Measurements from ENCODE around the gene COPS4. TPM values are rescaled to one million over a fixed set of nuclear protein-coding genes. Genes with fewer than 3 reads are reported as not detected.
A peak's percentile ranks its signal among the peaks of the same experiment; 100 is the strongest.

The COPS4 gene
- total RNA-seq, 2 donors from 2014 or later: 50.5 to 56.9 TPM

DNA sequence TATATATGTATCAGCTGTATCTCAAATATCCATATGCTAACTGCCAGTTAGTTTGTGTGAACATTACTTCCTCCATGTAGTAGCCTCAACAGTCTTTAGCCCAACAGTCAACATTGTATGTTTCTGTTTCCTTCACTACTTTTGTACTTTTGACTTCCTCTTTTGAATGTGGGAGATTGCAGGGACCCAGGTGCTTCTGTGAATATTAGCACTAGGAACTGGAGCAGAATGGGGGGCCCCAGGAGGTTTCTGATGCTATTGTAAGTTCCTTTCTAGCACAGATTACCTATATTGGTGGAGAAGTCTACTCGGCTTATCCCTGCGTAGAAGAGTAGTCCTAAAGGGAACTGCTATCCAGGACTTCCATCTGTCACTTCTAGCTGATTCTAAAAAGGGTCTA, 77.2 kb downstream of the COPS4 start:
- no peaks in the 10 kb centered on the region for H3K36me3 ChIP-seq
- H3K4me1 ChIP-seq (replicated peaks): no peaks in the 10 kb centered on the region
- WGBS: 82% methylated on average over 2 of the region's 2 CpGs
- H3K27ac ChIP-seq: no peak overlapping the region
- intact Hi-C loops (cut with DNase I): no loop called here
- DNase-seq (ENCODE audit: low spot score): no peak
- TF ChIP-seq POLR2AphosphoS5 (IDR thresholded peaks at IDR 0.05) (no peak), POLR2A (IDR thresholded peaks at IDR 0.05) (no peak)
- TF ChIP-seq, protein P1, sequence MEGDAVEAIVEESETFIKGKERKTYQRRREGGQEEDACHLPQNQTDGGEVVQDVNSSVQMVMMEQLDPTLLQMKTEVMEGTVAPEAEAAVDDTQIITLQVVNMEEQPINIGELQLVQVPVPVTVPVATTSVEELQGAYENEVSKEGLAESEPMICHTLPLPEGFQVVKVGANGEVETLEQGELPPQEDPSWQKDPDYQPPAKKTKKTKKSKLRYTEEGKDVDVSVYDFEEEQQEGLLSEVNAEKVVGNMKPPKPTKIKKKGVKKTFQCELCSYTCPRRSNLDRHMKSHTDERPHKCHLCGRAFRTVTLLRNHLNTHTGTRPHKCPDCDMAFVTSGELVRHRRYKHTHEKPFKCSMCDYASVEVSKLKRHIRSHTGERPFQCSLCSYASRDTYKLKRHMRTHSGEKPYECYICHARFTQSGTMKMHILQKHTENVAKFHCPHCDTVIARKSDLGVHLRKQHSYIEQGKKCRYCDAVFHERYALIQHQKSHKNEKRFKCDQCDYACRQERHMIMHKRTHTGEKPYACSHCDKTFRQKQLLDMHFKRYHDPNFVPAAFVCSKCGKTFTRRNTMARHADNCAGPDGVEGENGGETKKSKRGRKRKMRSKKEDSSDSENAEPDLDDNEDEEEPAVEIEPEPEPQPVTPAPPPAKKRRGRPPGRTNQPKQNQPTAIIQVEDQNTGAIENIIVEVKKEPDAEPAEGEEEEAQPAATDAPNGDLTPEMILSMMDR (IDR thresholded peaks at IDR 0.05): no peak
- H3K4me3 ChIP-seq: no peak overlapping the region
- H3K27me3 ChIP-seq (replicated peaks; ENCODE audit: insufficient read depth): no peaks in the 10 kb centered on the region
- H3K9me3 ChIP-seq: no peaks in the 10 kb centered on the region

DNA sequence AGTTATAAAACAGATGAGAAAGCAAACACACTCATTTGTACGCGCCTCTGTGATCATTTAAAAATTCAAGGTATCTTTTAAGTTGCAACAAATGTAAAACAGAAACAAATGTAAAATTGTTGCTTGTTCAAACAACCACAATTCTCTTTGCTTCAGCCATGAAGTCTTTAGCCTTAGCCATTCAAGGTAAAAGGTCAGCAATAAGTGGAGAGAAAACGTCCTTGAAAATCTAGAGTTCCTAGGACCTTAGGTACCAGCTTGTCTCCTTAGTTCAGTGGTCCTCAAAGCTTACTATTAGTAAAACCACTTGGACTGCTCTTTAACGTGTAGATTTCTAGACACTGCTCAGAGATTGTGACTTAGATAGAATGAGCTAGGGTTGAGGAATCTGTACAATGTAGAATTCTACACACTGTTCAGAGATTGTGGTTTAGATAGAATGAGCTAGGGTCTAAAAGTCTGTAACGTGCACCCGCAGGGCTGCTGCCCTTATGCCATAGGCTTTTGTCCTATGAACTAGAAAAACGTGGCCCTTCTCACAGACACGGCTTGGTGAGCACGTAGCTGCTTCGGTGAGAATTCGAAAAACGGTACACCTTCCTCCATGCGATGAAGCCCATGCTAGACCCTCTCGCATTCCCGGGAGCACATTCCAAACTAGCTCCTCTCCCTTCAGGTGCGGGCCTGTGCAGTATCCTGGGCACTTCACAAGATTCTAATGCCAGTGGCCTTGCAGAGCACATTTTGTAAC, 77.9 kb downstream of the COPS4 start:
- no peak overlapping the region for H3K4me3 ChIP-seq
- H3K27ac ChIP-seq: no peak overlapping the region
- intact Hi-C loops (cut with DNase I): no loop called here
- H3K27me3 ChIP-seq (replicated peaks; ENCODE audit: insufficient read depth): no peaks in the 10 kb centered on the region
- no peaks in the 10 kb centered on the region for H3K4me1 ChIP-seq (replicated peaks)
- no peaks in the 10 kb centered on the region for H3K9me3 ChIP-seq
- H3K36me3 ChIP-seq: no peaks in the 10 kb centered on the region
- 80% methylated on average over 16 of the region's 16 CpGs for WGBS
- TF ChIP-seq POLR2A (IDR thresholded peaks at IDR 0.05): no peak
- no peak for DNase-seq (ENCODE audit: low spot score)

DNA sequence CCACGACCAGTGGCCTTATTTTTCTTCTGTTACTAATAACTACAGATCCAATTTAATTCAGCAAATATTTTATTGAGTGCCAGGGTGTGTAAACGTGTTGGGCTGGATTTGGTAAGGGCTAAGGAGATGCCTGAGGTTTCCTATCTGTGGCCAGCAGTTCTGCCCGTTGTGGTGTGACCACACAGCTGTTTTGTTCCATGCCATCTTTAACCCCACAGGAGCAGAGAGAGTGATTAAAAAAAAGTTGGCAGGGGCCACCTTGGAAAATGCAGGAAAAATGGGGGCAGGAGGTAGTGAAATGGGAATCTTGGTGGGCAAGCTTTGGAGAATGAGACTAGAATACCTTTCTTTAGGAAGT, 78.4 kb downstream of the COPS4 start:
- no peak overlapping the region for H3K4me3 ChIP-seq
- DNase-seq (ENCODE audit: low spot score): no peak
- H3K36me3 ChIP-seq: no peaks in the 10 kb centered on the region
- intact Hi-C loops (cut with DNase I): no loop called here
- H3K27me3 ChIP-seq (replicated peaks; ENCODE audit: insufficient read depth): no peaks in the 10 kb centered on the region
- TF ChIP-seq, protein P1 (IDR thresholded peaks at IDR 0.05): no peak
- TF ChIP-seq POLR2AphosphoS5 (IDR thresholded peaks at IDR 0.05): no peak
- TF ChIP-seq POLR2A (IDR thresholded peaks at IDR 0.05): no peak
- H3K4me1 ChIP-seq (replicated peaks): no peaks in the 10 kb centered on the region
- H3K9me3 ChIP-seq: no peaks in the 10 kb centered on the region
- no peak overlapping the region for H3K27ac ChIP-seq
- WGBS: 54% methylated on average over 3 of the region's 3 CpGs

DNA sequence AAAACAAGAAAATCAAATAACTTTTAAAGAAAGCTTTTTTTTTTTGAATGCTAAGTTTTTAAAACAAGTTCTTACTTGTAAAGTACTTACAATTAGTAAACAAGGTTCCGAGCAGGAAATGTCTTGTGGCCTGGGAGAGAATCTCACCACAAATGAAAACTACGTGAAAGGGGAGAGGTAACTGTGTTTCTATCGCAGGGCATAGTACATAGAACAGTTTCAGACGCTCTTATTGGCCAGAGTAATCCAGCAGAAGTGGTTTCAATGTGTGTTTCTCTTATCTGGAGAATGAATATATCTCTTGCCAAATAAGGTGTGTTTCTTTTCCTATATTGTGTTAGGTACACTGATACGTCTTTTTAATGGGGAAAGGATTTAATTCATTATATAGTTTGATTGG, 79.6 kb downstream of the COPS4 start, which contains the start of gene PLAC8:
Gene PLAC8, minus strand, starts transcription at position 154 of the 400 bp plus-strand sequence. CDS start 6,808 bp downstream, outside the sequence.
- WGBS: 39% methylated on average over 5 of the region's 5 CpGs

DNA sequence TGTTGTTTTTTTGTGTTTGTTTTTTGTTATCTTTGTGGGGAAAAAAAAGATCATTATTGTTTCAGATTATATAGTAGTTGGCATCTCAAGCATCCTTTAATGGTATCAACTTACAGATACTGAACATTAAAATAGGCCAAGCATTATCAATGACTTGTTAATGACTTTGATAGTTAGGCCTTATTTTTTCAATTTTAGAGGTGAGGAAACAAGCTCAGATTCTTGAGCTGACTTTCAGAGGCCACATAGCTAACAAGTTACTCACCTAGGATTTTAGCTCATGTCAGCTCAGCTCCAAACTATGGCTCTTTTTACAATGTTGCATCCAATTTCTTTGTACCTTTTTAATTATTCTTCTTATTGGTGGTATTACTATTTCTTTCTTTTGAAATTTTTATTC, 80.0 kb downstream of the COPS4 start:
- Histone ChIP-seq H3K4me3 (no peak overlapping the region), H3K36me3 (no peaks in the 10 kb centered on the region), H3K9me3 (no peaks in the 10 kb centered on the region), H3K27ac (no peak overlapping the region), H3K27me3 (replicated peaks; ENCODE audit: insufficient read depth) (no peaks in the 10 kb centered on the region), H3K4me1 (replicated peaks) (no peaks in the 10 kb centered on the region)
- no peak for DNase-seq (ENCODE audit: low spot score)
- intact Hi-C loops (cut with DNase I): no loop called here
- no peak for TF ChIP-seq POLR2AphosphoS5 (IDR thresholded peaks at IDR 0.05)
- no peak for TF ChIP-seq POLR2A (IDR thresholded peaks at IDR 0.05)
- TF ChIP-seq, protein P1 (IDR thresholded peaks at IDR 0.05): no peak

More for the DNA sequence above, 79.6 kb downstream of the COPS4 start, which contains the start of gene PLAC8:
- H3K27me3 ChIP-seq (replicated peaks; ENCODE audit: insufficient read depth): no peaks in the 10 kb centered on the region
- no peak within 1 kb of the TSS for H3K27ac ChIP-seq
- H3K9me3 ChIP-seq: no peaks in the 10 kb centered on the region
- intact Hi-C loops (cut with DNase I): no loop called here
- H3K4me1 ChIP-seq (replicated peaks): no peaks in the 10 kb centered on the region
- TF ChIP-seq POLR2AphosphoS5 (IDR thresholded peaks at IDR 0.05) (peak; percentile 32), POLR2A (IDR thresholded peaks at IDR 0.05) (no peak)
- DNase-seq (ENCODE audit: low spot score): no peak
- H3K4me3 ChIP-seq: no peak within 1 kb of the TSS
- no peaks in the 10 kb centered on the region for H3K36me3 ChIP-seq
